Peyer's patch (tissue), 4 donors: ENCODE measurements around the gene MPPED1.

Source experiments
- CTCF ChIP-seq, 6 experiments: fragments of 450-650 bp in 4 of 6; fragments of 200-600 bp in 2 of 6; sonication (generic) in 1 of 6; IDR thresholded peaks; one replicate each; pipeline ENCODE4 v1.5.1; 2017 to 2019; ENCODE audit warnings: antibody characterized with exemption in 6 of 6, mild to moderate bottlenecking in 3 of 6, moderate library complexity in 1 of 6
- POLR2A ChIP-seq, 2 donors: fragments of 450-650 bp; IDR thresholded peaks; one replicate each; pipeline ENCODE4 v1.5.1; 2017; ENCODE audit warnings: antibody characterized with exemption in 2 of 2, mild to moderate bottlenecking in 2 of 2, moderate library complexity in 2 of 2

GRCh38 chr22:43479962-43480361, 68.1 kb downstream of the MPPED1 start:
- TF ChIP-seq POLR2A (IDR thresholded peaks at IDR 0.05): no peak
- no peak for TF ChIP-seq CTCF (IDR thresholded peaks at IDR 0.05)
